Hepatocyte (in vitro differentiated cells): ENCODE results near the gene RNLS. TPM values are rescaled to one million over a fixed set of nuclear protein-coding genes. Genes with fewer than 3 reads are reported as not detected.

Experiments used
- DNase-seq: peaks from one replicate; pipeline ENCODE4 v3.0.0-alpha.2; 2016; ENCODE audit warnings: low spot score
- H2AFZ ChIP-seq: fragments of 200-600 bp; sonication (generic); 2 replicates; pipeline ENCODE4 v1.6.0; 2016; ENCODE audit warnings: antibody characterized with exemption, mild to moderate bottlenecking
- H3K27ac ChIP-seq: fragments of 200-600 bp; sonication (generic); 2 replicates; pipeline ENCODE4 v1.5.1; 2016; ENCODE audit warnings: mild to moderate bottlenecking
- H3K27me3 ChIP-seq: fragments of 200-600 bp; sonication (generic); 2 replicates; pipeline ENCODE4 v1.6.1; 2016
- H3K36me3 ChIP-seq: fragments of 200-600 bp; sonication (generic); replicated peaks from 2 replicates; pipeline ENCODE4 v1.5.1; 2016; ENCODE audit warnings: low read depth; ENCODE audit not compliant: insufficient read depth
- H3K4me1 ChIP-seq: fragments of 200-600 bp; sonication (generic); 2 replicates; pipeline ENCODE4 v1.5.1; 2016; ENCODE audit warnings: mild to moderate bottlenecking, moderate library complexity; ENCODE audit not compliant: insufficient read depth
- H3K4me2 ChIP-seq: fragments of 200-600 bp; sonication (generic); 2 replicates; pipeline ENCODE4 v1.6.0; 2016
- H3K4me3 ChIP-seq: fragments of 200-600 bp; sonication (generic); 2 replicates; pipeline ENCODE4 v1.5.1; 2016; ENCODE audit warnings: mild to moderate bottlenecking
- H3K79me2 ChIP-seq: fragments of 200-600 bp; sonication (generic); 2 replicates; pipeline ENCODE4 v1.6.0; 2017; ENCODE audit warnings: mild to moderate bottlenecking
- H3K9me2 ChIP-seq: fragments of 200-600 bp; sonication (generic); replicated peaks from 2 replicates; pipeline ENCODE4 v1.6.0; 2017; ENCODE audit warnings: mild to moderate bottlenecking; ENCODE audit not compliant: insufficient read depth
- H3K9me3 ChIP-seq: fragments of 200-600 bp; sonication (generic); 2 replicates; pipeline ENCODE4 v1.5.1; 2016; ENCODE audit warnings: low read depth, mild to moderate bottlenecking
- H4K20me1 ChIP-seq: fragments of 200-600 bp; sonication (generic); 2 replicates; pipeline ENCODE4 v1.6.0; 2016; ENCODE audit warnings: mild to moderate bottlenecking; ENCODE audit not compliant: insufficient read depth, poor library complexity, severe bottlenecking
- EZH2 ChIP-seq: fragments of 200-600 bp; sonication (generic); IDR thresholded peaks from 2 replicates; pipeline ENCODE4 v1.6.1; 2016; ENCODE audit warnings: antibody characterized with exemption, mild to moderate bottlenecking, borderline replicate concordance
- EZH2phosphoT487 ChIP-seq: fragments of 200-600 bp; sonication (generic); IDR thresholded peaks from one replicate; pipeline ENCODE4 v1.6.1; 2018; ENCODE audit warnings: antibody characterized with exemption, mild to moderate bottlenecking, low read depth, moderate library complexity; ENCODE audit not compliant: unreplicated experiment, severe bottlenecking
- WGBS: methylation state at CpG from one replicate; pipeline ENCODE4 v1.1.6; 2016; ENCODE audit warnings: low lambda C conversion rate; ENCODE audit errors: missing lambda C conversion rate; 5-methylcytosine and 5-hydroxymethylcytosine counted together
- polyA plus RNA-seq: library from polyadenylated mRNA; unstranded; fragments of >200 nt; fragmentation: Nextera tagmentation; extraction: Ambion mirVana; gene quantifications from 2 replicates; pipeline ENCODE4 v1.2.1, GENCODE V29; 2016
- total RNA-seq: library from RNA; depleted of rRNA; stranded (reverse); fragments of >200 nt; gene quantifications from 2 replicates; pipeline ENCODE4 v1.2.3, GENCODE V29; 2014
- TF ChIP-seq, protein P1 (sequence below): fragments of 200-600 bp; sonication (generic); IDR thresholded peaks from 2 replicates; pipeline ENCODE4 v1.5.1; 2016; ENCODE audit warnings: antibody characterized with exemption, mild to moderate bottlenecking; ENCODE audit not compliant: poor library complexity

Gene RNLS
- total and polyA plus RNA-seq, 2 experiments from 2014 or later, result 12.8 to 14.9 TPM

DNA sequence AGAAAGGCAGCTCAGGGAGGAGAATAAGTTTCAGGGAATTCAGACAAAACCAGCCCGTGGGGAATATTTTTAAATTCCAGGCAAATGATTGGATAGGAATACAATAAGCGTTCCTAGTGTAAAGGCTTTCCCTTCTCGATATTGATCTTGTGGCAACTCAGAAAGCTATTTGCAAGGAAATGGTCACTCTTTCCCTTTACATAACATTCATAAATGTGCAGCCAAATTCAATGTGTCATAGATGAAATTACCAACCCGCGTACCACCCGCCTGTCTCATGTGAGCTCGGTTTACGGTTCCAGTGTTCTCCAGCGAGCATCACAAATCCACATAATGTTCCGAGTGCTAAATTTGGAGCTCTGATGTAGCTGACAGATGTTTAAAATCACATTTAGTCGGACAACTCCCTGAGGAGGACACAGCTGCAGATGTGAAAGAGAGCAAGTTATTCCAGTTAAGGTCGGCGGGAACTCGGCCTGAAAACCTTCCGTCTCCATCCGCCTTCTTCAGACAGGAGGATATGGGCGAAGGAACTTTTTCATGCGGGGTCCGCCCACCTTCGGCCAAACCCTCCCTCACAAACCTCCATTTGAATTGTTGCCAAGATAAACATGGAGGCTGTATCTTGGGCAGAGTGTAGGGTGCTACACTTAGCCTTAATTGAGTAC, 327.0 kb downstream of the RNLS start:
- Histone ChIP-seq H3K79me2 (no peaks in the 10 kb centered on the region), H3K4me3 (no peak overlapping the region), H3K36me3 (no peaks in the 10 kb centered on the region), H3K9me2 (no peaks in the 10 kb centered on the region), H3K4me1 (peaks cover 5% of the 10 kb centered on the region), H3K27me3 (no peaks in the 10 kb centered on the region), H4K20me1 (no peaks in the 10 kb centered on the region), H3K27ac (no peak overlapping the region), H2AFZ (no peak overlapping the region), H3K4me2 (no peak overlapping the region), H3K9me3 (no peaks in the 10 kb centered on the region)
- no peak for TF ChIP-seq EZH2phosphoT487
- DNase-seq, result no peak
- 96% methylated on average over 20 of the region's 20 CpGs for WGBS

DNA sequence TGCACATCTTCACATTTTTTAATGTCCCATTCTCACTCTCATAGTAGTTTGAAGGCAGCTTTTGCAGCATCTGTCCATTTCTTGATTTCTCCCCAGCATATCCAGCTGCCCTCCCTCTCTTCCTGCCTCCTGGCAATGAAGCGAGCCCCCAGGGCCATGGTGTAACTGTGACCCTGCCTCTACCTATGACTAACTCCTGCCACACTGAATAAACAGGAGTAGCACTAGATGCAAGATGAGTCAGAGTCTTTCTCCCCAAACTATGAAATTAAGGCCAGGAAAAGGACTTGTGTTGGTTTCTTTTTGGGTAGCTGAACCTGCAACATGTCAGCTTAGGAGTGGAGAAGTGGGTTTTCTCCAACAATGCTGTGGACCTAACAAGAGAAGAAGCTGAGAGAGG, 329.0 kb downstream of the RNLS start:
- 62% methylated on average over 1 of the region's 1 CpG for WGBS
- Histone ChIP-seq H3K9me3 (no peaks in the 10 kb centered on the region), H3K27ac (no peak overlapping the region), H3K4me2 (no peak overlapping the region), H3K9me2 (no peaks in the 10 kb centered on the region), H2AFZ (no peak overlapping the region), H3K4me1 (peaks cover 5% of the 10 kb centered on the region), H3K79me2 (no peaks in the 10 kb centered on the region), H3K36me3 (no peaks in the 10 kb centered on the region), H3K27me3 (no peaks in the 10 kb centered on the region), H3K4me3 (no peak overlapping the region), H4K20me1 (no peaks in the 10 kb centered on the region)
- no peak for TF ChIP-seq EZH2
- TF ChIP-seq EZH2phosphoT487, result no peak
- TF ChIP-seq, protein P1, sequence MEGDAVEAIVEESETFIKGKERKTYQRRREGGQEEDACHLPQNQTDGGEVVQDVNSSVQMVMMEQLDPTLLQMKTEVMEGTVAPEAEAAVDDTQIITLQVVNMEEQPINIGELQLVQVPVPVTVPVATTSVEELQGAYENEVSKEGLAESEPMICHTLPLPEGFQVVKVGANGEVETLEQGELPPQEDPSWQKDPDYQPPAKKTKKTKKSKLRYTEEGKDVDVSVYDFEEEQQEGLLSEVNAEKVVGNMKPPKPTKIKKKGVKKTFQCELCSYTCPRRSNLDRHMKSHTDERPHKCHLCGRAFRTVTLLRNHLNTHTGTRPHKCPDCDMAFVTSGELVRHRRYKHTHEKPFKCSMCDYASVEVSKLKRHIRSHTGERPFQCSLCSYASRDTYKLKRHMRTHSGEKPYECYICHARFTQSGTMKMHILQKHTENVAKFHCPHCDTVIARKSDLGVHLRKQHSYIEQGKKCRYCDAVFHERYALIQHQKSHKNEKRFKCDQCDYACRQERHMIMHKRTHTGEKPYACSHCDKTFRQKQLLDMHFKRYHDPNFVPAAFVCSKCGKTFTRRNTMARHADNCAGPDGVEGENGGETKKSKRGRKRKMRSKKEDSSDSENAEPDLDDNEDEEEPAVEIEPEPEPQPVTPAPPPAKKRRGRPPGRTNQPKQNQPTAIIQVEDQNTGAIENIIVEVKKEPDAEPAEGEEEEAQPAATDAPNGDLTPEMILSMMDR, result no peak
- peak; percentile 33 for DNase-seq

DNA sequence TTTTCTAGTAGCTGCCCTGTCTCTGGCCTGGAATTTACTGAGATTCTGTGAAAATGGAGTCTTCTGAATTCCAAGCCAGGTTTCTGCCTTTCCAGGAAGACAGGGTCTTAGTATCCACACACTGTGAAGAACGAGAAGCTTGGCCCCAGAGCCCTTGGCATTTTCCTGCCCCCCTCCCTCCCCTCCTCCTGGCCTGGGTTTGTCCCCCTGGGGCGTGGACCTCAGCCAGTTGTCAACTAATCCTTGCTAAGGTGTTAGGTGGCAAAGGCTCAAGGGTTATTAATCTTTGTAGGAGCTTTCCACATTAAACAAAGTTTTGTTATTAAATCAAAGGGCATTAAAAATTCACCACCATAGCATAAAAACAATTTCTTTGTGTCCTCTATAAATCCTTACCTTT, 329.5 kb downstream of the RNLS start:
- Histone ChIP-seq H3K27me3 (no peaks in the 10 kb centered on the region), H3K27ac (no peak overlapping the region), H3K36me3 (no peaks in the 10 kb centered on the region), H3K9me3 (no peaks in the 10 kb centered on the region), H3K79me2 (no peaks in the 10 kb centered on the region), H3K4me1 (peaks cover 5% of the 10 kb centered on the region), H2AFZ (no peak overlapping the region), H3K9me2 (no peaks in the 10 kb centered on the region), H3K4me2 (no peak overlapping the region), H3K4me3 (no peak overlapping the region), H4K20me1 (no peaks in the 10 kb centered on the region)
- 68% methylated on average over 2 of the region's 2 CpGs for WGBS
- DNase-seq, result no peak
- TF ChIP-seq EZH2phosphoT487, result no peak
- TF ChIP-seq, protein P1, result no peak
- no peak for TF ChIP-seq EZH2

DNA sequence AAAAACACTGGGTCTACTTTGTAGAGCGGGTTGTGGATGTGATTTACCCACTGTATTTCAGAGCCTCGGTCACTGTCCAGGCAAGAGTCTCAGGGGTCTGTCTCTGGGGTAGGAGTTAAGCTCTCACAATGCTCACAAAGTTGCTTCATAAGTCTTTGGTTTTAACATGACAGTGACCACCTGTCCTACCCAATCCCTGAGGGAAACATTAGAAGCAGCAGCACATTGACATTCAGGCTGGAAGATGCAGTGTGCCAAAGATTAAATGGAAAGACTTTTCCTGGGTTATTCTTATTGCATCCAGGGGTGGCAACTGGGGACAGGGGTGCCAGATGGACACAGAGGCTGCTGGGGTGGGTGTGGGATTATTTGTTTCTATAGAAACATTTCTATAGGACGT, 330.0 kb downstream of the RNLS start:
- H3K4me3 ChIP-seq, result no peak overlapping the region
- H3K4me1 ChIP-seq, result peaks cover 5% of the 10 kb centered on the region
- H3K27me3 ChIP-seq, result no peaks in the 10 kb centered on the region
- WGBS, result 91% methylated on average over 3 of the region's 3 CpGs
- no peak overlapping the region for H3K4me2 ChIP-seq
- no peaks in the 10 kb centered on the region for H3K36me3 ChIP-seq
- no peaks in the 10 kb centered on the region for H3K79me2 ChIP-seq
- H3K9me2 ChIP-seq, result no peaks in the 10 kb centered on the region
- no peak overlapping the region for H3K27ac ChIP-seq
- no peaks in the 10 kb centered on the region for H3K9me3 ChIP-seq
- TF ChIP-seq EZH2 (no peak), EZH2phosphoT487 (no peak)
- TF ChIP-seq, protein P1, result no peak
- no peaks in the 10 kb centered on the region for H4K20me1 ChIP-seq
- no peak for DNase-seq
- H2AFZ ChIP-seq, result no peak overlapping the region
